ENCODE results near the gene IRF2.

IRF2 gene

DNA sequence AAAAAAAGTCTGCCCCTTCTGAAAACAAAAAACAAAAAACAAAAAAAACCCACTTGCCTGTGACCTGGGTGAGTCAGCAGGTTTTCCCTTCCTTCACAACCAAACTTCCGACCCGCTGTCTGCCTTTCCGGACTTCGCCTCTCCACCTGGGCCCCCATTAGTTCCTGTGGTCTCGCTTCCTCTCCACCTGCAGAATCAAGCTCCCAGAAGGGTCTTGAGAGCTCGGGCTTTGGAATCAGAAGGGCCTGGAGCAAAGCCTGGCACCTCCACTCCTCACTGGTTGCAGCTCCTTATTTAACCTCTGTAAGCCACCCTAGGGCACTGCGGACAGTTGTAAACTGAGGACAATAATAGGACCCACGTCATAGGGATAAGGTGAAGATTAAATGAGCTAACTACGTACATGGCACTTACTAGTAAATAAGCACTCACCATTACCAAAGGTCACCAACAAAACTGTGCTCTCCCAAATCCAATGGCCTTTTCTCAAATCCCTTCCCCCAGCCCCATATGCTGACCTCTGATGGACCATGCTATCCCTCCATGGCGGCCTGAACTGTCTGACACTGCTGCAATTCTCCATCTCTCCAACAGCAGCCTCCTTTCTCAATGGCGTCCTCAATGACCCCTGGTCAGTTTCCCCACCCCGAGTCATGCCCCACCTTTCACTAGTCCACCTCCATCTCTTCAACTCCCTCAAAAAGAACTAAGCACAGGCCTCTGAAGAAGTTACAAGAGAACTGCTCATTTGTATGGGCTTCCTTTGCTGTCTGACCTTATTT, 64.2 kb downstream of the IRF2 start:
- in situ Hi-C loops (cut with HindIII; ENCODE audit: low pct_ligation_motif_present, low sequenced_read_pairs) = no loop called here
- H3K4me3 ChIP-seq (ENCODE audit: low read depth, low read length) = no peak overlapping the region
- H3K27me3 ChIP-seq (replicated peaks) = no peaks in the 10 kb centered on the region
- TF ChIP-seq, protein P1, sequence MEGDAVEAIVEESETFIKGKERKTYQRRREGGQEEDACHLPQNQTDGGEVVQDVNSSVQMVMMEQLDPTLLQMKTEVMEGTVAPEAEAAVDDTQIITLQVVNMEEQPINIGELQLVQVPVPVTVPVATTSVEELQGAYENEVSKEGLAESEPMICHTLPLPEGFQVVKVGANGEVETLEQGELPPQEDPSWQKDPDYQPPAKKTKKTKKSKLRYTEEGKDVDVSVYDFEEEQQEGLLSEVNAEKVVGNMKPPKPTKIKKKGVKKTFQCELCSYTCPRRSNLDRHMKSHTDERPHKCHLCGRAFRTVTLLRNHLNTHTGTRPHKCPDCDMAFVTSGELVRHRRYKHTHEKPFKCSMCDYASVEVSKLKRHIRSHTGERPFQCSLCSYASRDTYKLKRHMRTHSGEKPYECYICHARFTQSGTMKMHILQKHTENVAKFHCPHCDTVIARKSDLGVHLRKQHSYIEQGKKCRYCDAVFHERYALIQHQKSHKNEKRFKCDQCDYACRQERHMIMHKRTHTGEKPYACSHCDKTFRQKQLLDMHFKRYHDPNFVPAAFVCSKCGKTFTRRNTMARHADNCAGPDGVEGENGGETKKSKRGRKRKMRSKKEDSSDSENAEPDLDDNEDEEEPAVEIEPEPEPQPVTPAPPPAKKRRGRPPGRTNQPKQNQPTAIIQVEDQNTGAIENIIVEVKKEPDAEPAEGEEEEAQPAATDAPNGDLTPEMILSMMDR (IDR thresholded peaks at IDR 0.05; ENCODE audit: low read depth, low read length, missing control alignments) = no peak
- no peak overlapping the region for H3K27ac ChIP-seq
- H3K36me3 ChIP-seq (replicated peaks) = peaks cover 3% of the 10 kb centered on the region
- DNase-seq = no peak

DNA sequence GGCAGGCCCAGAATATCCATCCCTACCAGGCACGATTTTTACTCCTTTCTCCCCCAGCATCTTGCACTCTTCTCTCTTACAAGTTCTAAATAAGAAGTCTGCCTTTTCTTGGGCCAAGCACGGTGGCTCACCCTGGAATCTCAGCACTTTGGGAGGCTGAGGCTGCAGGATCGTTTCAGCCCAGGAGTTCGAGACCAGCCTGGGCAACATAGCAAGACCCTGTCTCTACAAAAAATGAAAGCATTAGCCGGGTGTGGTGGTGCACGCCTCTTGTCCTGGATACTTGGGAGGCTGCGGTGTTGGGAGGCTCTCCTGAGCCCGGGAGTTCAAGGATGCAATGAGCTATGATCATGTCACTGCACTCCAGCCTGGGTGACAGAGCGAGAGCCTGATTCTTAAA, 64.8 kb downstream of the IRF2 start:
- in situ Hi-C loops (cut with HindIII; ENCODE audit: low pct_ligation_motif_present, low sequenced_read_pairs) = no loop called here
- no peak for DNase-seq
- TF ChIP-seq, protein P1 (IDR thresholded peaks at IDR 0.05; ENCODE audit: low read depth, low read length, missing control alignments) = no peak
- peaks cover 6% of the 10 kb centered on the region for H3K36me3 ChIP-seq (replicated peaks)
- H3K4me3 ChIP-seq (ENCODE audit: low read depth, low read length) = no peak overlapping the region
- no peaks in the 10 kb centered on the region for H3K27me3 ChIP-seq (replicated peaks)
- H3K27ac ChIP-seq = no peak overlapping the region

DNA sequence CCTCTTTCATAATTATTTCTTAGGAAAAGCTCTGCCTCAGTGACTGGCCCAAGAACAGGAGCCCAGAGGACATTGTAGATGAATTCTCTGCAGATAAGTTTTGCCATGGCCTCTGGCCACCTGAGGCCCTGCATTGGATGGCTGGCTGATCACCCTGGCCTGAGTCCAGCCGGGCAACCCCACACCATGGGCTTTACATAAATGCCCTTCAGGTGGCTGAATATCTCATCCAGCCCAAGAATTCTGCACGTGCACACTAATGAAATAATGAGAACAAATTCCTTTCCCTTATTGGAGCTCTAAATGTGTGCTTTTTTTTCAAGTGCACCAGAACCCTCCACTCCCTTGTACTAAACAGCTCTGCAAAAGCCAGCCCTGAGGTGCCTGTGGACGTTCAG, 65.7 kb downstream of the IRF2 start:
- Histone ChIP-seq H3K36me3 (replicated peaks) (peaks cover 6% of the 10 kb centered on the region), H3K27ac (no peak overlapping the region), H3K4me3 (ENCODE audit: low read depth, low read length) (no peak overlapping the region), H3K27me3 (replicated peaks) (no peaks in the 10 kb centered on the region)
- no peak for DNase-seq
- TF ChIP-seq, protein P1 (IDR thresholded peaks at IDR 0.05; ENCODE audit: low read depth, low read length, missing control alignments) = no peak
- in situ Hi-C loops (cut with HindIII; ENCODE audit: low pct_ligation_motif_present, low sequenced_read_pairs) = no loop called here

DNA sequence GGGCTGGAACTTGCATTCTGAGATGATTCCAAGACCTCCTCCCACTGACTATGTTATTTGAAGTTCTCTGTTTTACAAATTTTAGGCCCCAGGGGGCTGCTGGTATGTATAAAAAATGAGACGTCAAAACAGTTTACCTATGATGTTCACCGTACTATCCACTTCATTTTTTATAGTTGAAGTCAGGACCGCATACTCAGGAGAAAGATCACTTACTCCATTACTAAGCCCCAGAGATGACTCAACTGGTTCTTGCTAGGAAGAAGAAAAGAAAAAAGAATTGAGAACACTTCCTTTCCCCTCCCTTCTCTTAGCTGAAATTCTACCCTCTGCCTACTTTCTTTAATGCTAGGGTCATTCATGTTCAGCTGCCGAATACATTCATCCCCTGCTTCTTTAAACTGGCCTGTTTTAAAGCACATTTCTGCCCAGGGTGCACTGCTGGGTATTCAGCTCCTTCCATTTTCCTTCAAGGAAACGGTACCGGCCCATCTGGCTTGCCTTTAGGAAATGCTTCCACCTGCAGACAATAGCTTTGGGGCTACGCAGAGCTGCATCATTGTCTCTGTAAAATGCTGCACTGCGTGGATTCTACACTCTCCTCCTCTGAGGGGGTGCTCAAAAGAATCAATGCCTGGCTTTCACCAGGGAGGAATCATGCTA, 66.2 kb downstream of the IRF2 start:
- H3K4me3 ChIP-seq (ENCODE audit: low read depth, low read length) = no peak overlapping the region
- H3K27me3 ChIP-seq (replicated peaks) = no peaks in the 10 kb centered on the region
- in situ Hi-C loops (cut with HindIII; ENCODE audit: low pct_ligation_motif_present, low sequenced_read_pairs) = no loop called here
- TF ChIP-seq, protein P1 (IDR thresholded peaks at IDR 0.05; ENCODE audit: low read depth, low read length, missing control alignments) = no peak
- peak overlapping the region; percentile 60 for H3K27ac ChIP-seq
- peaks cover 6% of the 10 kb centered on the region for H3K36me3 ChIP-seq (replicated peaks)
- DNase-seq = peak; percentile 54

DNA sequence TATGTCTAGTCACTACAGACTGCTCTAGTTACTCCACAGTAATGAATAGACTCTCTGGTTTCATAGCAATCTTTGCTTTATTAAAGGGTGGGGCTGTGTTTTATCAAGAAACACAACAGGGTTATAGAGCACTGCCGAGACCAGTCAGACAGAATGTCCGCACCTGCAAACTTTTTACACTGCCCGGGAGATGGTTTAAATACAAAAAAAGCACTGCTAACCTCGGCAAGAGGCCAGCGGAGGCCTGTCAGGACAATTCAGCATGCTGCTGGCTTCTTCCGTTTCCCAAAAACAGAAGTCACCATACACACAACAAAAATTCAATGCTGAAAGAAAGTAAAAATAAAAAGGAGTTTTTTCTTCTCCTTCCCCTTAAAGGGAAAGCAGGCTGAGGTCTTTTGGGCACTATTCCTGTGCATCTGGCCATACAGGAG, 67.4 kb downstream of the IRF2 start:
- H3K4me3 ChIP-seq (ENCODE audit: low read depth, low read length) = no peak overlapping the region
- peaks cover 6% of the 10 kb centered on the region for H3K36me3 ChIP-seq (replicated peaks)
- peak overlapping the region; percentile 60 for H3K27ac ChIP-seq
- no peaks in the 10 kb centered on the region for H3K27me3 ChIP-seq (replicated peaks)
- TF ChIP-seq, protein P1 (IDR thresholded peaks at IDR 0.05; ENCODE audit: low read depth, low read length, missing control alignments) = no peak
- DNase-seq = no peak
- in situ Hi-C loops (cut with HindIII; ENCODE audit: low pct_ligation_motif_present, low sequenced_read_pairs) = no loop called here
